SU-DHL-6 (cell line): ENCODE measurements around the gene GSG1.

Source experiments
- H2AFZ ChIP-seq: fragments of 200-600 bp; sonication (generic); 2 replicates; pipeline ENCODE4 v1.6.1; 2014; ENCODE audit warnings: low read depth, mild to moderate bottlenecking, moderate library complexity, mixed read lengths, antibody characterized with exemption, low read length; ENCODE audit not compliant: severe bottlenecking
- H3F3A ChIP-seq: fragments of 200-600 bp; shearing (Covaris generic); 2 replicates; pipeline ENCODE4 v1.6.0; 2016; ENCODE audit warnings: antibody characterized with exemption, mild to moderate bottlenecking; ENCODE audit not compliant: insufficient read depth
- H3K27ac ChIP-seq: fragments of 200-600 bp; sonication (generic); 2 replicates; pipeline ENCODE4 v1.5.1; 2016; ENCODE audit warnings: low read depth, mild to moderate bottlenecking, low read length, moderate library complexity, mixed read lengths
- H3K27me3 ChIP-seq: fragments of 200-600 bp; sonication (generic), shearing (Covaris generic); 2 replicates; pipeline ENCODE4 v1.6.0; 2014; ENCODE audit warnings: mild to moderate bottlenecking, low read length
- H3K36me3 ChIP-seq: fragments of 200-600 bp; sonication (generic); 2 replicates; pipeline ENCODE4 v1.6.1; 2014; ENCODE audit warnings: mild to moderate bottlenecking, low read length, mixed read lengths
- H3K4me2 ChIP-seq: fragments of 300-600, 200-600 bp; shearing (Covaris generic), sonication (generic); 2 replicates; pipeline ENCODE4 v1.6.0; 2014; ENCODE audit warnings: low read length, low read depth, mild to moderate bottlenecking; ENCODE audit not compliant: poor library complexity, severe bottlenecking
- H3K4me3 ChIP-seq: fragments of 200-600 bp; sonication (generic); 2 replicates; pipeline ENCODE4 v1.5.1; 2014; ENCODE audit warnings: antibody characterized with exemption, low read length, mild to moderate bottlenecking, mixed read lengths; ENCODE audit not compliant: insufficient read depth, poor library complexity, severe bottlenecking
- H3K79me2 ChIP-seq: fragments of 200-600 bp; sonication (generic); 2 replicates; pipeline ENCODE4 v1.6.1; 2014; ENCODE audit warnings: mild to moderate bottlenecking, low read length, moderate library complexity; ENCODE audit not compliant: insufficient read depth
- H3K9ac ChIP-seq: fragments of 200-600 bp; sonication (generic); 2 replicates; pipeline ENCODE4 v1.7.0; 2014; ENCODE audit warnings: mild to moderate bottlenecking, low read length
- H3K9me2 ChIP-seq: fragments of 200-600 bp; sonication (generic); replicated peaks from 2 replicates; pipeline ENCODE4 v1.6.1; 2014; ENCODE audit warnings: low read length; ENCODE audit not compliant: insufficient read depth
- H3K9me3 ChIP-seq: fragments of 200-600 bp; sonication (generic); 2 replicates; pipeline ENCODE4 v1.6.1; 2014; ENCODE audit warnings: low read length, mixed read lengths; ENCODE audit not compliant: insufficient read depth
- H4K20me1 ChIP-seq: fragments of 200-600 bp; sonication (generic); 2 replicates; pipeline ENCODE4 v1.6.1; 2014; ENCODE audit warnings: low read depth, mild to moderate bottlenecking, antibody characterized with exemption, low read length, moderate library complexity, mixed read lengths
- CTCF ChIP-seq: fragments of 200-600 bp; sonication (generic); IDR thresholded peaks from one replicate; pipeline ENCODE4 v1.5.1; 2017; ENCODE audit warnings: antibody characterized with exemption, mild to moderate bottlenecking, low read length, moderate library complexity; ENCODE audit not compliant: insufficient read depth, poor library complexity, severe bottlenecking
- EZH2phosphoT487 ChIP-seq: fragments of 200-600 bp; sonication (generic), shearing (Covaris generic); conservative IDR thresholded peaks from 2 replicates; pipeline ENCODE4 v1.6.1; 2018; ENCODE audit warnings: mild to moderate bottlenecking, antibody characterized with exemption, low read length, moderate library complexity, mixed read lengths

The GSG1 gene

GRCh38 chr12:13093848-13094220, 9.6 kb downstream of the GSG1 start:
- Histone ChIP-seq H3K36me3 (no peaks in the 10 kb centered on the region), H3K9me3 (no peaks in the 10 kb centered on the region), H2AFZ (no peak overlapping the region), H3K4me3 (no peak overlapping the region), H3F3A (no peaks in the 10 kb centered on the region), H3K27me3 (no peaks in the 10 kb centered on the region), H3K4me2 (no peak overlapping the region), H3K27ac (no peak overlapping the region), H4K20me1 (no peaks in the 10 kb centered on the region), H3K9ac (no peak overlapping the region), H3K9me2 (no peaks in the 10 kb centered on the region), H3K79me2 (no peaks in the 10 kb centered on the region)
- TF ChIP-seq EZH2phosphoT487 (no peak), CTCF (no peak)

- Histone ChIP-seq H3K9me3 (no peaks in the 10 kb centered on the region), H3K9me2 (no peaks in the 10 kb centered on the region), H3K4me2 (no peak overlapping the region), H3K4me3 (no peak overlapping the region), H3K27ac (no peak overlapping the region), H4K20me1 (no peaks in the 10 kb centered on the region), H3F3A (no peaks in the 10 kb centered on the region), H3K36me3 (no peaks in the 10 kb centered on the region), H2AFZ (no peak overlapping the region), H3K79me2 (no peaks in the 10 kb centered on the region), H3K27me3 (no peaks in the 10 kb centered on the region), H3K9ac (no peak overlapping the region)
- TF ChIP-seq EZH2phosphoT487: no peak
Observed at GRCh38 chr12:13093191-13093847, 10.1 kb downstream of the GSG1 start.

GRCh38 chr12:13091832-13092231, 11.6 kb downstream of the GSG1 start:
- Histone ChIP-seq H4K20me1 (no peaks in the 10 kb centered on the region), H3K27ac (no peak overlapping the region), H3F3A (no peaks in the 10 kb centered on the region), H3K4me3 (no peak overlapping the region), H2AFZ (no peak overlapping the region), H3K4me2 (no peak overlapping the region), H3K27me3 (no peaks in the 10 kb centered on the region), H3K9me3 (no peaks in the 10 kb centered on the region), H3K9ac (no peak overlapping the region), H3K9me2 (no peaks in the 10 kb centered on the region), H3K79me2 (no peaks in the 10 kb centered on the region), H3K36me3 (no peaks in the 10 kb centered on the region)
- TF ChIP-seq EZH2phosphoT487: no peak
- TF ChIP-seq CTCF: no peak

GRCh38 chr12:13090054-13090453, 13.4 kb downstream of the GSG1 start:
- Histone ChIP-seq H3K79me2 (no peaks in the 10 kb centered on the region), H4K20me1 (no peaks in the 10 kb centered on the region), H2AFZ (no peak overlapping the region), H3K27ac (no peak overlapping the region), H3K9me2 (no peaks in the 10 kb centered on the region), H3K4me2 (no peak overlapping the region), H3K9me3 (no peaks in the 10 kb centered on the region), H3F3A (no peaks in the 10 kb centered on the region), H3K36me3 (no peaks in the 10 kb centered on the region), H3K27me3 (no peaks in the 10 kb centered on the region), H3K9ac (no peak overlapping the region), H3K4me3 (no peak overlapping the region)
- TF ChIP-seq EZH2phosphoT487 (no peak), CTCF (no peak)
